Right atrium auricular region (tissue), 2 donors: ENCODE results near the gene VEZT. TPM values are rescaled to one million over a fixed set of nuclear protein-coding genes. Genes with fewer than 3 reads are reported as not detected.

Experiments
- DNase-seq: peaks from one replicate; pipeline ENCODE4 v3.0.0-alpha.2; 2019; ENCODE audit warnings: low spot score
- H3K27ac ChIP-seq, 2 donors: fragments of 200-600 bp; sonication (generic); 1 replicate in 1 of 2; 2 replicates in 1 of 2; pipeline ENCODE4 v1.5.1; 2016 to 2019
- H3K27me3 ChIP-seq, 2 donors: fragments of 200-600 bp; sonication (generic); one replicate each; pipeline versions ENCODE4 v1.5.1 to v1.6.0; 2017 to 2019
- H3K36me3 ChIP-seq: fragments of 200-600 bp; sonication (generic); one replicate; pipeline ENCODE4 v1.5.1; 2016
- H3K4me1 ChIP-seq, 2 donors: fragments of 200-600 bp; sonication (generic); one replicate each; pipeline versions ENCODE4 v1.5.1 to v1.6.0; 2017 to 2019
- H3K4me3 ChIP-seq, 2 donors: fragments of 200-600 bp; sonication (generic); 1 replicate in 1 of 2; 2 replicates in 1 of 2; pipeline ENCODE4 v1.5.1; 2017 to 2019; ENCODE audit warnings: mild to moderate bottlenecking in 1 of 2, moderate library complexity in 1 of 2
- H3K9me3 ChIP-seq, 2 donors: fragments of 200-600 bp; sonication (generic); one replicate each; pipeline ENCODE4 v1.5.1; 2019
- CTCF ChIP-seq, 2 donors: fragments of 200-600 bp; sonication (generic); IDR thresholded peaks; one replicate each; pipeline ENCODE4 v1.5.1; 2019; ENCODE audit warnings: antibody characterized with exemption in 2 of 2
- total RNA-seq, 2 donors: library from RNA; depleted of rRNA; stranded (reverse); fragments of >200 nt; gene quantifications; one replicate each; pipeline ENCODE4 v1.1.0, GENCODE V29; 2016

VEZT gene
- total RNA-seq, 2 donors from 2014 or later, result 66.6 to 69.8 TPM

- DNase-seq, result no peak
- Histone ChIP-seq H3K36me3 (no peaks in the 10 kb centered on the region), H3K4me3 (no peak overlapping the region), H3K27me3 (no peaks in the 10 kb centered on the region), H3K27ac (no peak overlapping the region), H3K4me1 (no peaks in the 10 kb centered on the region), H3K9me3 (no peaks in the 10 kb centered on the region)
- TF ChIP-seq CTCF (IDR thresholded peaks at IDR 0.05), result no peak
These were observed 109.2 kb downstream of the VEZT start for GRCh38 chr12:95326855-95327254.

- TF ChIP-seq CTCF (IDR thresholded peaks at IDR 0.05), result no peak
These were observed 111.1 kb downstream of the VEZT start for GRCh38 chr12:95328708-95329107.

GRCh38 chr12:95335948-95336347, 118.3 kb downstream of the VEZT start:
- no peaks in the 10 kb centered on the region for H3K9me3 ChIP-seq
- H3K36me3 ChIP-seq, result no peaks in the 10 kb centered on the region
- no peak overlapping the region for H3K4me3 ChIP-seq
- DNase-seq, result no peak
- peak overlapping the region; percentile 31 to 78 for H3K27ac ChIP-seq
- TF ChIP-seq CTCF (IDR thresholded peaks at IDR 0.05), result no peak
- no peaks in the 10 kb centered on the region for H3K4me1 ChIP-seq
- no peaks in the 10 kb centered on the region for H3K27me3 ChIP-seq

More at GRCh38 chr12:95328708-95329107, 111.1 kb downstream of the VEZT start:
- Histone ChIP-seq H3K36me3 (no peaks in the 10 kb centered on the region), H3K9me3 (no peaks in the 10 kb centered on the region), H3K4me1 (no peaks in the 10 kb centered on the region), H3K27me3 (no peaks in the 10 kb centered on the region), H3K4me3 (no peak overlapping the region), H3K27ac (no peak overlapping the region)
- no peak for DNase-seq

GRCh38 chr12:95336387-95337067, 118.9 kb downstream of the VEZT start:
- Histone ChIP-seq H3K27me3 (no peaks in the 10 kb centered on the region), H3K4me3 (no peak overlapping the region), H3K36me3 (no peaks in the 10 kb centered on the region), H3K27ac (peak overlapping the region; percentile 31 to 78), H3K4me1 (no peaks in the 10 kb centered on the region), H3K9me3 (no peaks in the 10 kb centered on the region)
- peak; percentile 67 to 93 for TF ChIP-seq CTCF (IDR thresholded peaks at IDR 0.05)
- peak; percentile 77 for DNase-seq

GRCh38 chr12:95337146-95337545, 119.5 kb downstream of the VEZT start:
- no peaks in the 10 kb centered on the region for H3K27me3 ChIP-seq
- TF ChIP-seq CTCF (IDR thresholded peaks at IDR 0.05), result no peak
- no peaks in the 10 kb centered on the region for H3K36me3 ChIP-seq
- peak overlapping the region in 1 of 2 donors; percentile 78 for H3K27ac ChIP-seq
- no peak for DNase-seq
- H3K4me1 ChIP-seq, result no peaks in the 10 kb centered on the region
- H3K4me3 ChIP-seq, result no peak overlapping the region
- no peaks in the 10 kb centered on the region for H3K9me3 ChIP-seq
